A673 (cell line): ENCODE measurements around the gene HAUS3. TPM values are rescaled to one million over a fixed set of nuclear protein-coding genes. Genes with fewer than 3 reads are reported as not detected.

Experiments
- BruUV-seq: library from RNA; stranded (reverse); fragments of 400-500 nt; replicated peaks from 2 replicates; lab custom pipeline; 2021; lab: Mats Ljungman, UMichigan
- CTCF ChIA-PET: fragments of 300-600 bp; sonication (Branson Sonifier 250); formaldehyde crosslinking; loops from one replicate; lab custom pipeline; 2022; ENCODE audit warnings: antibody characterized with exemption; lab: Charles Lee
- POLR2A ChIA-PET: fragments of 300-600 bp; sonication (Branson Sonifier 250); formaldehyde crosslinking; loops from one replicate; lab custom pipeline; 2022; ENCODE audit warnings: antibody characterized with exemption; ENCODE audit not compliant: low non-redundant PET; lab: Charles Lee
- DNase-seq: peaks from one replicate; pipeline ENCODE4 v3.0.0-alpha.2; 2015; ENCODE audit warnings: low spot score
- H3K27ac ChIP-seq: fragments of 200-600 bp; sonication (generic); 2 replicates; pipeline ENCODE4 v1.5.1; 2016; ENCODE audit warnings: mixed run types, low read depth, mild to moderate bottlenecking, mixed read lengths, antibody characterized with exemption, low read length; ENCODE audit not compliant: poor library complexity, severe bottlenecking
- H3K27me3 ChIP-seq: fragments of 200-600 bp; sonication (generic); replicated peaks from 2 replicates; pipeline ENCODE4 v1.6.1; 2017; ENCODE audit warnings: mixed run types, low read depth, mild to moderate bottlenecking, mixed read lengths, antibody characterized with exemption, low read length; ENCODE audit not compliant: insufficient read depth, poor library complexity
- H3K36me3 ChIP-seq: fragments of 200-600 bp; sonication (generic); 2 replicates; pipeline ENCODE4 v1.6.1; 2016; ENCODE audit warnings: mixed run types, mild to moderate bottlenecking, mixed read lengths, antibody characterized with exemption, low read length; ENCODE audit not compliant: insufficient read depth, poor library complexity, severe bottlenecking
- H3K4me1 ChIP-seq: fragments of 200-600 bp; sonication (generic); 2 replicates; pipeline ENCODE4 v1.6.1; 2017; ENCODE audit warnings: mixed run types, mild to moderate bottlenecking, mixed read lengths, antibody characterized with exemption, low read length; ENCODE audit not compliant: insufficient read depth, poor library complexity, severe bottlenecking
- H3K4me3 ChIP-seq: fragments of 200-600 bp; sonication (generic); 2 replicates; pipeline ENCODE4 v1.5.1; 2016; ENCODE audit warnings: low read depth, mixed run types, mild to moderate bottlenecking, mixed read lengths, low read length; ENCODE audit not compliant: poor library complexity, severe bottlenecking
- H3K9me3 ChIP-seq: fragments of 200-600 bp; sonication (generic); 2 replicates; pipeline ENCODE4 v1.6.1; 2016; ENCODE audit warnings: mixed run types, low read depth, mild to moderate bottlenecking, mixed read lengths, antibody characterized with exemption, low read length; ENCODE audit not compliant: poor library complexity, severe bottlenecking
- EZH2 ChIP-seq: fragments of 200-600 bp; sonication (generic); IDR thresholded peaks from 2 replicates; pipeline ENCODE4 v1.6.1; 2017; ENCODE audit warnings: borderline replicate concordance, low read depth, mild to moderate bottlenecking, mixed read lengths, antibody characterized with exemption, low read length; ENCODE audit not compliant: poor library complexity, severe bottlenecking
- intact Hi-C: fragments of 100-400 bp; cut with micrococcal nuclease; formaldehyde crosslinking; loops from one replicate; pipeline ENCODE4 v1.10.0; 2022; ENCODE audit not compliant: unreplicated experiment
- total RNA-seq: library from RNA; stranded (reverse); gene quantifications from 2 replicates; pipeline ENCODE4 v1.2.3, GENCODE V29; 2021
- TF ChIP-seq, protein P1 (sequence below): fragments of 300-800, 200-600 bp; sonication (generic); conservative IDR thresholded peaks from 2 replicates; pipeline ENCODE4 v1.5.1; 2017; ENCODE audit warnings: low read depth, mild to moderate bottlenecking, antibody characterized with exemption, low read length, moderate library complexity, mixed read lengths

HAUS3 gene
- total RNA-seq, 1 experiment from 2014 or later: 27.7 TPM

DNA sequence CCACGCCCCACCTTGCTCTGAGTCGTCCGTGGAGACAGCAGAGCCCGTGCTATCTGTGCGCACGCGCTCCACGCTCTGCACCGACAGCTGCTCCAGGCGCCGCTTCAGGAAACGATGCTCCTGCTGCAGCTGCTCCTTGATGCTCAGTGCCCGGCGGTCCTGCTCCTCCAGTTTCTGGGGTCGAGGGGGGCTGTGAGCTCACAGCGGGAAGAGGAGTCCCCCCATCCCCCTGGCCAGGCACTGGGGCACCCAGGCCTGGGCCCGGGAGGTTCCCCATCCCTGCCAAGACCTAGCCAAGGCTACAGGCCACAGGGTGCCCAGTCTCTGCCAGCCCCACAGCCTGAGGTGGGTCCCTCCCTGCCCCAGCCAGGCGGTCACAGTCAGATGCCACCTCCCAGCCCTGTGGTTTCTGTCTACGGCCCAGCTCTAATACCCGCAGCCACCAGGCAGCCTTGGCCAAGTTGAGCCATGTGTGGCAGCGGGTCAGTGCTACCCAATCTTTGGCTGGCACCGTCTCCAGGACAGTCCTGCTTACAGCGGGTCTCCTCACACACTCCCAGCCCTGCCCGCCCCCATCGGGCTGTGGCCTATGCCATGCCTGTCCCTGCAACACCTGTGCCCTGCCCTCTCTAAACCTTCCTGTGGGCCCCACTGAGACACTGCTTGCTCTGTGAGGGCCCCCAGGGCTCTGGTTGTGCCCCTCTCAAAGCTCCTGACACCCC, 9.3 kb upstream of the HAUS3 start:
- H3K27ac ChIP-seq: no peak overlapping the region
- intact Hi-C loops: no loop called here
- ChIA-PET POLR2A (no interaction called here), CTCF (no interaction called here)
- no peaks in the 10 kb centered on the region for H3K27me3 ChIP-seq
- TF ChIP-seq, protein P1, sequence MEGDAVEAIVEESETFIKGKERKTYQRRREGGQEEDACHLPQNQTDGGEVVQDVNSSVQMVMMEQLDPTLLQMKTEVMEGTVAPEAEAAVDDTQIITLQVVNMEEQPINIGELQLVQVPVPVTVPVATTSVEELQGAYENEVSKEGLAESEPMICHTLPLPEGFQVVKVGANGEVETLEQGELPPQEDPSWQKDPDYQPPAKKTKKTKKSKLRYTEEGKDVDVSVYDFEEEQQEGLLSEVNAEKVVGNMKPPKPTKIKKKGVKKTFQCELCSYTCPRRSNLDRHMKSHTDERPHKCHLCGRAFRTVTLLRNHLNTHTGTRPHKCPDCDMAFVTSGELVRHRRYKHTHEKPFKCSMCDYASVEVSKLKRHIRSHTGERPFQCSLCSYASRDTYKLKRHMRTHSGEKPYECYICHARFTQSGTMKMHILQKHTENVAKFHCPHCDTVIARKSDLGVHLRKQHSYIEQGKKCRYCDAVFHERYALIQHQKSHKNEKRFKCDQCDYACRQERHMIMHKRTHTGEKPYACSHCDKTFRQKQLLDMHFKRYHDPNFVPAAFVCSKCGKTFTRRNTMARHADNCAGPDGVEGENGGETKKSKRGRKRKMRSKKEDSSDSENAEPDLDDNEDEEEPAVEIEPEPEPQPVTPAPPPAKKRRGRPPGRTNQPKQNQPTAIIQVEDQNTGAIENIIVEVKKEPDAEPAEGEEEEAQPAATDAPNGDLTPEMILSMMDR: no peak
- no peak for TF ChIP-seq EZH2
- no peaks in the 10 kb centered on the region for H3K36me3 ChIP-seq
- H3K4me1 ChIP-seq: peaks cover 11% of the 10 kb centered on the region
- BruUV-seq: no TSS peak
- H3K9me3 ChIP-seq: no peaks in the 10 kb centered on the region
- no peak for DNase-seq
- no peak overlapping the region for H3K4me3 ChIP-seq

DNA sequence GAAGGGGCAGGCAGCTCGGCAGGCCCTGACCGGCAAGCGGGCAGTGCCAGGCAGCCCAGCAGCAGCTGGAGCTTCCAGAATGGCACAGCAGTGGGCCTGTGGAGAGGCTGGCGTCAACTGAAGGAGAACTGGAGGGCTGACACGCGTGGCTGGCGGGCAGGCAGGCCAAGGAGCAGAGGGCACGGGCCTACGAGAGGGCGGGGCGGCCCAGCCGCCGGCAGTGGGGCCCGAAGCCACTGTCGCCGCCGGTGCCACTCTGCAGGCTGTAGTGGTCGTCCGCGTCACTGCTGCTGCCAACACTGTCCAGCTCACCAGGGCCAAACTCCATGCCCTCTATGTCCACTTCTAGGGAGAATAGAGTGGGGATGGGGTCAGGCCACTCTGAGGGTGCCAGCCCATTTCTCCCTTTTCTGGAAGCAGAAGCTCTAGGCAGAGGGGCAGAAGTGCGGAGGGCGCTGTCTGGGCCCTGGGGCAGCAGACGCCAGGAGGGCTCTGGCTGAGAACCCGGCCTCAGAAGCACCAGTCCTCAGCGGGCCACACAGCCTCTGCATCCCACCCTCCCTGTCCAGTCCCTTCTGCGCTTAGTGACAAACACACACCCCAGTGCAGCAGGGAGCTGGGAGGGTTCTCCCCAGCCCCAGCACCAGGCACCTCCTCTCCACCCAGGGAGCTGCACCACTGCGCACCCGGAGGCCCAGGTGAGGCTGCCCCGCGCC, 8.6 kb upstream of the HAUS3 start:
- DNase-seq: no peak
- CTCF ChIA-PET: no interaction called here
- H3K9me3 ChIP-seq: no peaks in the 10 kb centered on the region
- no TSS peak for BruUV-seq
- H3K4me1 ChIP-seq: peaks cover 5% of the 10 kb centered on the region
- no peak for TF ChIP-seq EZH2
- TF ChIP-seq, protein P1: no peak
- no peak overlapping the region for H3K27ac ChIP-seq
- H3K27me3 ChIP-seq: no peaks in the 10 kb centered on the region
- no peaks in the 10 kb centered on the region for H3K36me3 ChIP-seq
- H3K4me3 ChIP-seq: no peak overlapping the region
- intact Hi-C loops: no loop called here
- POLR2A ChIA-PET: no interaction called here

- DNase-seq: no peak
- H3K36me3 ChIP-seq: no peaks in the 10 kb centered on the region
- H3K9me3 ChIP-seq: no peaks in the 10 kb centered on the region
- intact Hi-C loops: no loop called here
- no peaks in the 10 kb centered on the region for H3K27me3 ChIP-seq
- no peak overlapping the region for H3K27ac ChIP-seq
- TF ChIP-seq, protein P1: no peak
- TF ChIP-seq EZH2: no peak
- peaks cover 9% of the 10 kb centered on the region for H3K4me1 ChIP-seq
- ChIA-PET POLR2A (no interaction called here), CTCF (no interaction called here)
- BruUV-seq: no TSS peak
- no peak overlapping the region for H3K4me3 ChIP-seq
Observed at GRCh38 chr4:2249526-2250356, 7.8 kb upstream of the HAUS3 start.
